Duodenal mucosa (tissue), 2 donors: ENCODE results near the gene PDGFRA.

ENCODE experiments used
- H3K27ac ChIP-seq: one replicate; pipeline ENCODE4 v1.7.0; 2013; ENCODE audit warnings: low read depth, low read length
- H3K27me3 ChIP-seq, 2 donors: one replicate each; pipeline ENCODE4 v1.7.0; 2013; ENCODE audit warnings: low read length in 2 of 2, control low read depth in 1 of 2; ENCODE audit not compliant: insufficient read depth in 2 of 2, control insufficient read depth in 1 of 2
- H3K36me3 ChIP-seq, 2 donors: one replicate each; pipeline ENCODE4 v1.7.0; 2013; ENCODE audit warnings: low read length in 2 of 2, control low read depth in 1 of 2; ENCODE audit not compliant: insufficient read depth in 2 of 2, control insufficient read depth in 1 of 2
- H3K4me1 ChIP-seq, 2 donors: one replicate each; pipeline ENCODE4 v1.7.0; 2013; ENCODE audit warnings: low read length in 2 of 2, control low read depth in 1 of 2; ENCODE audit not compliant: insufficient read depth in 2 of 2, control insufficient read depth in 1 of 2
- H3K4me3 ChIP-seq, 2 donors: one replicate each; pipeline ENCODE4 v1.7.0; 2013; ENCODE audit warnings: low read length in 2 of 2, low read depth in 1 of 2
- H3K9ac ChIP-seq, 2 donors: one replicate each; pipeline ENCODE4 v1.7.0; 2013; ENCODE audit warnings: low read length in 2 of 2, low read depth in 1 of 2
- H3K9me3 ChIP-seq, 2 donors: one replicate each; pipeline ENCODE4 v1.7.0; 2013; ENCODE audit warnings: low read length in 2 of 2, control low read depth in 1 of 2; ENCODE audit not compliant: control insufficient read depth in 1 of 2

Gene PDGFRA

GRCh38 chr4:54209617-54210016, 19.5 kb upstream of the PDGFRA start:
- Histone ChIP-seq H3K36me3 (no peaks in the 10 kb centered on the region), H3K9me3 (no peaks in the 10 kb centered on the region), H3K27me3 (peaks cover 0 to 5% of the 10 kb centered on the region in 2 donors), H3K27ac (no peak overlapping the region), H3K4me1 (peaks cover 6% of the 10 kb centered on the region in 2 donors), H3K9ac (no peak overlapping the region), H3K4me3 (no peak overlapping the region)

- no peaks in the 10 kb centered on the region for H3K36me3 ChIP-seq
- H3K27ac ChIP-seq = no peak overlapping the region
- H3K4me3 ChIP-seq = no peak overlapping the region
- H3K4me1 ChIP-seq = peaks cover 9 to 12% of the 10 kb centered on the region in 2 donors
- H3K9ac ChIP-seq = no peak overlapping the region
- H3K27me3 ChIP-seq = peaks cover 0 to 5% of the 10 kb centered on the region in 2 donors
- H3K9me3 ChIP-seq = no peaks in the 10 kb centered on the region
Observed at GRCh38 chr4:54213001-54213400, 16.1 kb upstream of the PDGFRA start.

- Histone ChIP-seq H3K27me3 (peaks cover 0 to 8% of the 10 kb centered on the region in 2 donors), H3K36me3 (no peaks in the 10 kb centered on the region), H3K4me3 (no peak overlapping the region), H3K27ac (no peak overlapping the region), H3K9ac (no peak overlapping the region), H3K9me3 (no peaks in the 10 kb centered on the region), H3K4me1 (peaks cover 9 to 13% of the 10 kb centered on the region in 2 donors)
Observed at GRCh38 chr4:54213761-54214160, 15.3 kb upstream of the PDGFRA start.

- Histone ChIP-seq H3K9ac (no peak overlapping the region), H3K4me1 (peaks cover 9 to 13% of the 10 kb centered on the region in 2 donors), H3K9me3 (no peaks in the 10 kb centered on the region), H3K4me3 (no peak overlapping the region), H3K27me3 (peaks cover 0 to 8% of the 10 kb centered on the region in 2 donors), H3K36me3 (no peaks in the 10 kb centered on the region), H3K27ac (no peak overlapping the region)
Observed at GRCh38 chr4:54215379-54216077, 13.6 kb upstream of the PDGFRA start.

- peak overlapping the region in 1 of 2 donors; percentile 32 for H3K9ac ChIP-seq
- H3K36me3 ChIP-seq = no peaks in the 10 kb centered on the region
- peak overlapping the region; percentile 7 for H3K27ac ChIP-seq
- peaks cover 0 to 8% of the 10 kb centered on the region in 2 donors for H3K27me3 ChIP-seq
- no peaks in the 10 kb centered on the region for H3K9me3 ChIP-seq
- peaks cover 9 to 13% of the 10 kb centered on the region in 2 donors for H3K4me1 ChIP-seq
- H3K4me3 ChIP-seq = peak overlapping the region; percentile 69 to 70
Observed at GRCh38 chr4:54217642-54218495, 11.2 kb upstream of the PDGFRA start.

GRCh38 chr4:54218736-54219135, 10.4 kb upstream of the PDGFRA start:
- Histone ChIP-seq H3K4me1 (peaks cover 5 to 7% of the 10 kb centered on the region in 2 donors), H3K9me3 (no peaks in the 10 kb centered on the region), H3K27me3 (peaks cover 0 to 8% of the 10 kb centered on the region in 2 donors), H3K4me3 (no peak overlapping the region), H3K36me3 (no peaks in the 10 kb centered on the region), H3K9ac (no peak overlapping the region), H3K27ac (no peak overlapping the region)

- H3K36me3 ChIP-seq = no peaks in the 10 kb centered on the region
- no peak overlapping the region for H3K9ac ChIP-seq
- H3K4me3 ChIP-seq = peak overlapping the region in 1 of 2 donors; percentile 61
- peaks cover 53 to 58% of the 10 kb centered on the region in 2 donors for H3K27me3 ChIP-seq
- H3K27ac ChIP-seq = no peak overlapping the region
- peaks cover 24 to 31% of the 10 kb centered on the region in 2 donors for H3K4me1 ChIP-seq
- no peaks in the 10 kb centered on the region for H3K9me3 ChIP-seq
Observed at GRCh38 chr4:54224996-54225597, 4.0 kb upstream of the PDGFRA start.

- H3K36me3 ChIP-seq = no peaks in the 10 kb centered on the region
- H3K27me3 ChIP-seq = peaks cover 58 to 65% of the 10 kb centered on the region in 2 donors
- H3K27ac ChIP-seq = no peak overlapping the region
Observed at GRCh38 chr4:54225598-54226403, 3.3 kb upstream of the PDGFRA start.

GRCh38 chr4:54226404-54227255, 2.5 kb upstream of the PDGFRA start:
- H3K9me3 ChIP-seq = no peaks in the 10 kb centered on the region
- H3K4me1 ChIP-seq = peaks cover 24 to 39% of the 10 kb centered on the region in 2 donors
- no peak overlapping the region for H3K9ac ChIP-seq
- no peak overlapping the region for H3K27ac ChIP-seq
- H3K4me3 ChIP-seq = peak overlapping the region; percentile 61 to 63
- H3K36me3 ChIP-seq = no peaks in the 10 kb centered on the region
- peaks cover 66 to 74% of the 10 kb centered on the region in 2 donors for H3K27me3 ChIP-seq

More at GRCh38 chr4:54225598-54226403, 3.3 kb upstream of the PDGFRA start:
- peaks cover 24 to 38% of the 10 kb centered on the region in 2 donors for H3K4me1 ChIP-seq
- H3K9me3 ChIP-seq = no peaks in the 10 kb centered on the region
- peak overlapping the region; percentile 61 to 63 for H3K4me3 ChIP-seq
- no peak overlapping the region for H3K9ac ChIP-seq
